Sigmoid colon (tissue), 7 donors: ENCODE data around the gene VPREB1. TPM values are rescaled to one million over a fixed set of nuclear protein-coding genes. Genes with fewer than 3 reads are reported as not detected.
"Not testable (repeated sequence)": the region's sequence is repeated elsewhere in the genome, so short reads cannot be mapped to it uniquely, and the experiment has no call there.

Source experiments
- DNase-seq: peaks from one replicate; pipeline ENCODE4 v3.0.0-alpha.2; 2019
- H3K27ac ChIP-seq, 4 donors: fragments of 200-600 bp; sonication (generic); one replicate each; pipeline ENCODE4 v1.5.1; 2016 to 2019; ENCODE audit warnings: mild to moderate bottlenecking in 1 of 4
- H3K27me3 ChIP-seq, 3 donors: fragments of 200-600 bp; sonication (generic); one replicate each; pipeline ENCODE4 v1.5.1; 2019; ENCODE audit warnings: mild to moderate bottlenecking in 1 of 3
- H3K36me3 ChIP-seq, 4 donors: fragments of 200-600 bp; sonication (generic); one replicate each; pipeline ENCODE4 v1.5.1; 2016 to 2019
- H3K4me1 ChIP-seq, 4 donors: fragments of 200-600 bp; sonication (generic); one replicate each; pipeline ENCODE4 v1.5.1; 2017 to 2019
- H3K4me3 ChIP-seq, 4 donors: fragments of 200-600 bp; sonication (generic); one replicate each; pipeline ENCODE4 v1.5.1; 2017 to 2019; ENCODE audit warnings: mild to moderate bottlenecking in 2 of 4, moderate library complexity in 1 of 4
- H3K9me3 ChIP-seq, 4 donors: fragments of 200-600 bp in 3 of 4; sonication (generic) in 3 of 4; one replicate each; pipeline versions ENCODE4 v1.5.1 to v1.6.1; 2013 to 2019
- EP300 ChIP-seq, 4 donors: sonication (generic); formaldehyde crosslinking; IDR thresholded peaks; one replicate each; pipeline ENCODE4 v1.6.1; 2017; ENCODE audit warnings: antibody characterized with exemption in 4 of 4
- POLR2A ChIP-seq, 2 donors: fragments of 450-650 bp; IDR thresholded peaks; one replicate each; pipeline ENCODE4 v1.6.1; 2016; ENCODE audit warnings: antibody characterized with exemption in 2 of 2, mild to moderate bottlenecking in 2 of 2, moderate library complexity in 2 of 2
- POLR2AphosphoS5 ChIP-seq, 4 donors: sonication (generic); formaldehyde crosslinking; IDR thresholded peaks; one replicate each; pipeline ENCODE4 v1.6.1; 2017; ENCODE audit warnings: antibody characterized with exemption in 4 of 4
- WGBS, 2 donors: extraction: QIAGEN DNeasy Blood & Tissue Kit; methylation state at CpG; one replicate each; pipeline ENCODE4 v1.1.7; 2013; 5-methylcytosine and 5-hydroxymethylcytosine counted together
- intact Hi-C: fragments of 100-400 bp; cut with DNase I; formaldehyde crosslinking; loops from one replicate; pipeline ENCODE4 v1.15.1; 2023
- polyA plus RNA-seq, 3 donors: library from polyadenylated mRNA; stranded (reverse); fragments of 200-250 nt; gene quantifications; one replicate each; pipeline ENCODE4 v1.2.3, GENCODE V29; 2013
- total RNA-seq, 4 donors: library from RNA; depleted of rRNA; stranded (reverse); fragments of >200 nt; gene quantifications; one replicate each; pipeline ENCODE4 v1.1.0, GENCODE V29; 2016
- TF ChIP-seq, protein P1 (sequence below), 4 experiments: fragments of 450-650 bp in 3 of 4; fragments of 200-600 bp in 1 of 4; IDR thresholded peaks; one replicate each; pipeline ENCODE4 v1.5.1; 2016 to 2019; ENCODE audit warnings: antibody characterized with exemption in 4 of 4, mild to moderate bottlenecking in 3 of 4, moderate library complexity in 2 of 4
- donor health status: healthy with polysubstance abuse.
- donor health status: Bipolar disorder and iron deficiency.
- donor health status: healthy.

The VPREB1 gene
- total and polyA plus RNA-seq, 7 donors = 1.9 TPM; not detected in 6

DNA sequence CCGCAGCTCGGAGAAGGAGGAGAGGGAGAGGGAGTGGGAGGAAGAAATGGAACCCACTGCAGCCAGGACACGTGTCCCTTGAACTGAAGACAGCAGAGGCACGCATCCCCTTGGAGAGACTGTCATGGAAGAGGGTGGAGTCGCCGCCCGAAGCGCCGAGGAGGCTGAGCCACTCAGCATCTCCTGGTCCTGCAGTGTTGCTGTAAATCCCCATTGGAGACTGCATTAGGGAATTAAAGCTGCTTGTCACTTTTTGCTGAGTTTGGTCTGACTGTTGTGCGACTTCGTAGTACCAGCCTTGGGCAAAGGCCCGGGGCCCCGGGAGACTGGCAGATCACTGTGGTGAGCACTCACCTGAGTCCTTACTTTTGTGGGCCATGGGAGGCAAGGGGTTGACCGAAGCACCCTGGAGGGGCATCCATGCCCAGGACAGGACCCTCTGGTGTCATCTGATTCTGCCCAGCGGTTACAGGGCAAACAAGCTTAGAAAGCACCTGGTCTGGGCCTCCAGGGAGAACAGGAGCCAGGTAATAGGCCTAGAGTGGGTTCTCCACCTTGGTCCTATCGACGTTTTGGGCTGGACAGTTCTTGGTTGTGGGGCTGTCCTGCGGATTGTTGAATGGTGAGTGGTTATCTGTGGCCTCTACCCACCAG is 797 bp downstream of the VPREB1 start:
- TF ChIP-seq, protein P1, sequence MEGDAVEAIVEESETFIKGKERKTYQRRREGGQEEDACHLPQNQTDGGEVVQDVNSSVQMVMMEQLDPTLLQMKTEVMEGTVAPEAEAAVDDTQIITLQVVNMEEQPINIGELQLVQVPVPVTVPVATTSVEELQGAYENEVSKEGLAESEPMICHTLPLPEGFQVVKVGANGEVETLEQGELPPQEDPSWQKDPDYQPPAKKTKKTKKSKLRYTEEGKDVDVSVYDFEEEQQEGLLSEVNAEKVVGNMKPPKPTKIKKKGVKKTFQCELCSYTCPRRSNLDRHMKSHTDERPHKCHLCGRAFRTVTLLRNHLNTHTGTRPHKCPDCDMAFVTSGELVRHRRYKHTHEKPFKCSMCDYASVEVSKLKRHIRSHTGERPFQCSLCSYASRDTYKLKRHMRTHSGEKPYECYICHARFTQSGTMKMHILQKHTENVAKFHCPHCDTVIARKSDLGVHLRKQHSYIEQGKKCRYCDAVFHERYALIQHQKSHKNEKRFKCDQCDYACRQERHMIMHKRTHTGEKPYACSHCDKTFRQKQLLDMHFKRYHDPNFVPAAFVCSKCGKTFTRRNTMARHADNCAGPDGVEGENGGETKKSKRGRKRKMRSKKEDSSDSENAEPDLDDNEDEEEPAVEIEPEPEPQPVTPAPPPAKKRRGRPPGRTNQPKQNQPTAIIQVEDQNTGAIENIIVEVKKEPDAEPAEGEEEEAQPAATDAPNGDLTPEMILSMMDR (IDR thresholded peaks at IDR 0.05) = no peak
- TF ChIP-seq POLR2A (IDR thresholded peaks at IDR 0.05) = no peak
- TF ChIP-seq EP300 (IDR thresholded peaks at IDR 0.05) = no peak
- no peak for TF ChIP-seq POLR2AphosphoS5 (IDR thresholded peaks at IDR 0.05)
- 71 to 82% methylated on average over 18 of the region's 18 CpGs for WGBS, 2 donors
- Histone ChIP-seq H3K36me3 (no peaks in the 10 kb centered on the region), H3K27ac (no peak overlapping the region), H3K4me1 (no peaks in the 10 kb centered on the region), H3K27me3 (peaks cover 0 to 17% (median 0%) of the 10 kb centered on the region in 3 donors), H3K9me3 (no peaks in the 10 kb centered on the region), H3K4me3 (no peak overlapping the region)
- no peak for DNase-seq
- intact Hi-C loops = no loop called here

DNA sequence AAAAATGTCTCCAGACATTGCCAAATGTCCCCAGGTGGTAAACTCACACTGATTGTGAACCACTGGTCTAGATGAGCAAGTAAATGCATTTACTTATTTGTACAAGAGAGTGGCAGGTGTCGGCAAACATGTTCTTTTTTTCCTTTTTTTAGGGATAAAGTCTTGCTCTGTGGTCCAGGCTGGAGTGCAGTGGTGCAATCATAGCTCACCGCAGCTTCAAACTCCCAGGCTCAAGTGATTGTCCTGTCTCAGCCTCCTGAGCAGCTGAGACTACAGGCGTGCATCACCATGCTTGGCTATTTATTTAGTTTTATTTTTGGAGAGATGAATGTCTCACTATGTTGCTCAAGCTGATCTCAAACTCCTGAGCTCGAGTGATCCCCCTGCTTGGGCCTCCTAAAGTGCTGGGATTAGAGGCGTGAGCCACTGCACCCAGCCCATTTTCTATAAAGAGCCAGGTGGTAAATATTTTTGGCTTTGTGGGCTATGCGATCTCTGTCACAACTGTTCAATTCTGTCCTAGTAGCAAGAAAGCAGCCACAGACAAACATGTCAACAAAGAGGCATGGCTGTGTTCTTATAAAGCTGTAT is 1.4 kb downstream of the VPREB1 start:
- Histone ChIP-seq H3K27me3 (peaks cover 0 to 17% (median 0%) of the 10 kb centered on the region in 3 donors), H3K9me3 (no peaks in the 10 kb centered on the region), H3K27ac (no peak overlapping the region), H3K4me1 (no peaks in the 10 kb centered on the region), H3K36me3 (no peaks in the 10 kb centered on the region), H3K4me3 (no peak overlapping the region)
- intact Hi-C loops = no loop called here
- 52 to 68% methylated on average over 6 of the region's 6 CpGs for WGBS, 2 donors
- no peak for TF ChIP-seq EP300 (IDR thresholded peaks at IDR 0.05)
- TF ChIP-seq POLR2A (IDR thresholded peaks at IDR 0.05) = no peak
- no peak for TF ChIP-seq POLR2AphosphoS5 (IDR thresholded peaks at IDR 0.05)
- TF ChIP-seq, protein P1 (IDR thresholded peaks at IDR 0.05) = no peak
- no peak for DNase-seq

DNA sequence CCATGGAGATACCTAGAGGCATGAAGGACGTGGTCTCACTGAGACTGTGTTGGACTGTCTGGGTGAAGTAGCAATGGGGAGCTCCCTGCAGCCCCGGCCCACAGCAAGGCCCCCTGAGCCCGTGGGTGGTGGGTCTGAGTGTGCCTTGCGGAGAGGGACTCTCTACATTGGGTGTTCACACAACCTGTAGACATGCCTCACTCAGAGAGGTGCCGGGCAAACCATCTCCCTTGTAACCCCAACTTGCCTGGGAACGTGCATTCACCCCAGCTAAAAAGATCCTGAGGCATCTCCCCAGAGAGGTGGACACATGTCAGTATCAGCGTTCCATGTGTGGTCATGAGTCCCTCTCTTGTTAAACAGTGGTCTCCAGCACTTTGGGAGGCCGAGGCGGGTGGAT is 2.1 kb downstream of the VPREB1 start:
- Histone ChIP-seq H3K27me3 (peaks cover 0 to 13% (median 0%) of the 10 kb centered on the region in 3 donors), H3K4me3 (no peak overlapping the region), H3K27ac (no peak overlapping the region), H3K4me1 (no peaks in the 10 kb centered on the region), H3K36me3 (no peaks in the 10 kb centered on the region), H3K9me3 (no peaks in the 10 kb centered on the region)
- no peak for DNase-seq
- intact Hi-C loops = no loop called here
- no peak for TF ChIP-seq POLR2AphosphoS5 (IDR thresholded peaks at IDR 0.05)
- TF ChIP-seq, protein P1 (IDR thresholded peaks at IDR 0.05) = no peak
- no peak for TF ChIP-seq EP300 (IDR thresholded peaks at IDR 0.05)
- no peak for TF ChIP-seq POLR2A (IDR thresholded peaks at IDR 0.05)
- 75 to 80% methylated on average over 9 of the region's 9 CpGs for WGBS, 2 donors

DNA sequence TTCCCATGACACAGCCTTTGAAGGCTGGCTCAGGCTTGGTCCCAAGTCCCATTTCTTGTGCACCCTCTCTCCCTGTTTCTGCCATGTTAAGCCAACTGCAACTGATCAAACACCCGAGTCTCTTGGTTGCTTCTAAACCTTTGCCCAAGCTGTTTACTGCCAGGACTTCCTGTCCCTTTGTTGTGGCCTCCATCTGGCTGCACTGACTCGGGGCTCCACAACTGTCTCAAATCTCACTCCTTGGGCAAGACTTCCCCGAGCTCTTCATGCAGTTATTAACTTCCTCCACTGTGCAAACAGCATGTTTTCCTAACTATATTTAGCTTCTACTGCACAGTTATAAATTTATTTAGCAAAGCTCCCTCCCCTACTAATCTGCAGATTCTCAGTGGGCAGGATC is 4.3 kb downstream of the VPREB1 start:
- TF ChIP-seq EP300 (IDR thresholded peaks at IDR 0.05) = no peak
- TF ChIP-seq, protein P1 (IDR thresholded peaks at IDR 0.05) = no peak
- TF ChIP-seq POLR2AphosphoS5 (IDR thresholded peaks at IDR 0.05) = no peak
- no peak for TF ChIP-seq POLR2A (IDR thresholded peaks at IDR 0.05)

DNA sequence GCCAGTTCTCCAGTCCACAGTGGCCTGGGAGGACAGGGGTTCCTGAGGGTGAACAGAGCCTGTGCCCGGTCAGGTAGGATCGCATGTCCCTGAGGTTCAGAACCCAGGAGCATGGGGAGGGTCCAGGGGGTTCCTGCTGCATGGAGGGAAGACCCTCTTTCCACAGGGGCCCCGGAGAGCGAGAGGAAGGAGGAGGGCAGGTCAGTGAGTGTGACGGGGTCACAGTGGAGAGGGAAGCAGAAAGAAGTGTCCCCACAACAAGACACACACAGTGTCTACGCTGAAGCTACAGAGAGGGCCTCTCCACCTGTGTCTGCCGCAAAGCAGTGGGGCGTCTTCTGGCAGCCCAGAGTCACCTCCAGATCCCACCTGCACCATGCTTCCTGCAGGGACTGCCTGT is 6.1 kb downstream of the VPREB1 start:
- 68 to 90% methylated on average over 8 of the region's 8 CpGs for WGBS, 2 donors

More for the DNA sequence above, 4.3 kb downstream of the VPREB1 start:
- no peaks in the 10 kb centered on the region for H3K9me3 ChIP-seq
- no peaks in the 10 kb centered on the region for H3K36me3 ChIP-seq
- WGBS, 2 donors = 5 to 6% methylated on average over 3 of the region's 3 CpGs
- H3K4me3 ChIP-seq = no peak overlapping the region
- peaks cover 0 to 9% (median 0%) of the 10 kb centered on the region in 3 donors for H3K27me3 ChIP-seq
- no peaks in the 10 kb centered on the region for H3K4me1 ChIP-seq
- no peak for DNase-seq
- H3K27ac ChIP-seq = no peak overlapping the region
- intact Hi-C loops = no loop called here

DNA sequence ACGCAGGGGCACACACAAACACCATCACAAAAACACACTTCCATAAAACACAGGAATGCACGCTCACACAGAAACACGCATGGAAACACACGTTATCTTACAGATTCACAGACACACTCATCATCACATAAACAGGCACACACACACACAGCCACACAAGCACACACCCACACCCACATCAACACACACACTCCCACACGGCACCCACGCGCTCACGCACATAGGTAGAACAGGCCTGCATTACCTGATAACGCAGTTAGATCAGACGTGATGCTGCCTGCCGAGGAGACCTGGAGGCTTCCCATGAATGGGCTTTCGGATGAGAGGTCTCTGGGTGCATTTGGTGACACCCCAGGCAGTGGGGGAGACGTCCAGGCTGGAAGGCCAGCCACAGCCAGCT is 11.5 kb downstream of the VPREB1 start:
- H3K4me3 ChIP-seq, DNase-seq, H3K4me1 ChIP-seq, H3K27ac ChIP-seq, intact Hi-C loops, H3K36me3 ChIP-seq, H3K9me3 ChIP-seq, H3K27me3 ChIP-seq: not testable (repeated sequence)
- 71 to 82% methylated on average over 13 of the region's 13 CpGs for WGBS, 2 donors

More for the DNA sequence above, 6.1 kb downstream of the VPREB1 start:
- H3K36me3 ChIP-seq, H3K27ac ChIP-seq, intact Hi-C loops, H3K9me3 ChIP-seq, H3K4me3 ChIP-seq, H3K27me3 ChIP-seq, DNase-seq, H3K4me1 ChIP-seq: not testable (repeated sequence)

DNA sequence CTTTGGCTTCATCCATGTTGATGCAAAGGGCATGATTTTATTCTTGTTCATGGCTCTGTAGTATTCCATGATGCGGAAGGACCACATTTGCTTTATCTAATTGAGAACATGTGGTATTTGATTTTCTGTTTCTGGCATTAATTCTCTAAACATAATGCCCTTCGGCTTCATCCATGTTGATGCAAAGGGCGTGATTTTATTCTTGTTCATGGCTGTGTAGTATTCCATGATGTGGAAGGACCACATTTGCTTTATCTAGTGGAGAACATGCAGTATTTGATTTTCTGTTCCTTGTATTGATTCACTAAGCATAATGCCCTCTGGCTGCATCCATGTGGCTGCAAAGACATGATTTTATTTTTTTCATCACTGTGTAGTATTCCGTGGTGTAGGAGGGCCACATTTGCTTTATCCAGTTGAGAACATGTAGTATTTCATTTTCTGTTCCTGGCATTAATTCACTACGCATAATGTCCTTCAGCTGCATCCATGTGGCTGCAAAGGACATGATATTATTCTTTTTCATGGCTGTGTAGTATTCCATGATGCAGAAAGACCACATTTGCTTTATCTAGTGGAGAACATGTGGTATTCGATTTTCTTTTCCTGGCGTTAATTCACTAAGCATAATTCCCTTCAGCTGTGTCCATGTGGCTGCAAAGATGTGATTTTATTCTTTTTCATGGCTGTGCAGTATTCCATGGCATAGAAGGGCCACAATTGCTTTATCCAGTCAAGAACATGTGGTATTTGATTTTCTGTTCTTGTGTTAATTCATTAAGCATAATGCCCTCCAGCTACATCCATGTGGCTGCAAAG is 14.2 kb downstream of the VPREB1 start:
- H3K4me3 ChIP-seq, H3K36me3 ChIP-seq, intact Hi-C loops, DNase-seq, H3K9me3 ChIP-seq, H3K4me1 ChIP-seq, H3K27ac ChIP-seq, H3K27me3 ChIP-seq: not testable (repeated sequence)
- 93 to 94% methylated on average over 7 of the region's 7 CpGs for WGBS, 2 donors
